SK-N-SH (cell line): ENCODE results near the gene NOP56. TPM values are rescaled to one million over a fixed set of nuclear protein-coding genes. Genes with fewer than 3 reads are reported as not detected.

Experiments used
- ELF1 ChIP-seq: IDR thresholded peaks from 2 replicates; pipeline ENCODE4 v1.4.0; 2012
- FOSL2 ChIP-seq: IDR thresholded peaks from 2 replicates; pipeline ENCODE4 v1.4.0; 2012; ENCODE audit warnings: low read depth, mild to moderate bottlenecking, moderate library complexity, borderline replicate concordance
- GABPA ChIP-seq: IDR thresholded peaks from 2 replicates; pipeline ENCODE4 v1.4.0; 2012; ENCODE audit warnings: low read depth, mild to moderate bottlenecking
- MAX ChIP-seq: IDR thresholded peaks from 2 replicates; pipeline ENCODE4 v1.4.0; 2012; ENCODE audit warnings: low read depth
- NFIC ChIP-seq: IDR thresholded peaks from 2 replicates; pipeline ENCODE4 v1.4.0; 2012; ENCODE audit warnings: borderline replicate concordance
- NRF1 ChIP-seq: IDR thresholded peaks from 2 replicates; pipeline ENCODE4 v1.6.1; 2012; ENCODE audit warnings: low read depth, mild to moderate bottlenecking, low read length
- POLR2AphosphoS5 ChIP-seq: IDR thresholded peaks from 2 replicates; pipeline ENCODE4 v1.6.1; 2012; ENCODE audit warnings: low read depth, low read length
- RCOR1 ChIP-seq: fragments of 150-350 bp; IDR thresholded peaks from 2 replicates; pipeline ENCODE4 v1.6.1; 2017; ENCODE audit warnings: antibody characterized with exemption, low read length
- RFX5 ChIP-seq: IDR thresholded peaks from 2 replicates; pipeline ENCODE4 v1.6.1; 2012; ENCODE audit warnings: mild to moderate bottlenecking, improper control_type of control experiment, low read length
- TCF12 ChIP-seq: IDR thresholded peaks from 2 replicates; pipeline ENCODE4 v1.4.0; 2012
- USF1 ChIP-seq: IDR thresholded peaks from 2 replicates; pipeline ENCODE4 v1.4.0; 2012; ENCODE audit warnings: low read depth, borderline replicate concordance
- USF2 ChIP-seq: fragments of 150-350 bp; IDR thresholded peaks from 2 replicates; pipeline ENCODE4 v1.6.1; 2017; ENCODE audit warnings: antibody characterized with exemption, low read length, low read depth, borderline replicate concordance
- polyA plus RNA-seq, 3 experiments: library from polyadenylated mRNA; depleted of rRNA; stranded (reverse); fragments of >200 nt; gene quantifications; 2 replicates each; pipeline ENCODE4 v1.2.3, GENCODE V29; 2012
- TF ChIP-seq, protein P1 (sequence below): fragments of 150-350 bp; IDR thresholded peaks from 2 replicates; pipeline ENCODE4 v1.6.1; 2016; ENCODE audit warnings: mild to moderate bottlenecking, low read depth, low read length
- TF ChIP-seq, protein P2 (sequence below): fragments of 200-600 bp; sonication (generic); IDR thresholded peaks from 2 replicates; pipeline ENCODE4 v1.6.1; 2017; ENCODE audit warnings: antibody characterized with exemption, mild to moderate bottlenecking, moderate library complexity
- TF ChIP-seq, protein P3 (sequence below): IDR thresholded peaks from 2 replicates; pipeline ENCODE4; 2012

Gene NOP56
- polyA plus RNA-seq, 1 of the 3 experiments (the other 2 are of a cell fraction), result 158 TPM

DNA sequence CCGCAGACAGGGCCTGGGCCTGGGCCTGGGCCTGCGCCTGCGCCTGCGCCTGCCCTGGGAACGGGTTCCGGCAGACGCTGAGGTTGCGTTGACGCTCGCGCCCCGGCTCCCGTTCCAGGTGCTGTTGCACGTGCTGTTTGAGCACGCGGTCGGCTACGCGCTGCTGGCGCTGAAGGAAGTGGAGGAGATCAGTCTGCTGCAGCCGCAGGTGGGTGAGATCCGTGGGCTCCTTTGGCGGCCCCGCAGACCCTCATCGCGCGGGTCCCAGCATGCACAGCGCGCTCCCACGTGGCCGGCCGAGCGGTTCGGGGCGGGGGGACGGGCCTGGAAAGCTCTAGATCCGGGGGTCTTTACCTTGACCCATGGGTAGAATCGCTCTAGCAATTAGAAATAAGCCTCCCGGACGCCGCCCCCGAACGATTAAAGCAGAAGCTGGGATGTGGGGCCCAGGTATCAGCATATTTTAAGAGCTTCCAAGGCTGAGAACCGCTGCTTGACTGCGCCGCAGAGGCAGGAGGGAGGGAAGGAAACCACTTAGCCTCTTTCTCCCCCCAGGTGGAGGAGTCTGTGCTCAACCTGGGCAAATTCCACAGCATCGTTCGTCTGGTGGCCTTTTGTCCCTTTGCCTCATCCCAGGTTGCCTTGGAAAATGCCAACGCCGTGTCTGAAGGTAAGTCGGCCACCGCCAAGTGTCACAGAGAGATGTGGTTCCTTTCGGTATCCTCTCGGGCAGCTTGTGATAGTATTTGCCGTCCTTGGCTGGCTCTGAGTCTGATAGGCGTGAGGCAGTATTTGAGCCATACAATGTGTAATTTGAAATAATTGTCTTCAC, 508 bp downstream of the NOP56 start (continued):
- no peak for TF ChIP-seq GABPA
- TF ChIP-seq RFX5, result no peak
- TF ChIP-seq USF1, result peak; percentile 88
- TF ChIP-seq, protein P1, sequence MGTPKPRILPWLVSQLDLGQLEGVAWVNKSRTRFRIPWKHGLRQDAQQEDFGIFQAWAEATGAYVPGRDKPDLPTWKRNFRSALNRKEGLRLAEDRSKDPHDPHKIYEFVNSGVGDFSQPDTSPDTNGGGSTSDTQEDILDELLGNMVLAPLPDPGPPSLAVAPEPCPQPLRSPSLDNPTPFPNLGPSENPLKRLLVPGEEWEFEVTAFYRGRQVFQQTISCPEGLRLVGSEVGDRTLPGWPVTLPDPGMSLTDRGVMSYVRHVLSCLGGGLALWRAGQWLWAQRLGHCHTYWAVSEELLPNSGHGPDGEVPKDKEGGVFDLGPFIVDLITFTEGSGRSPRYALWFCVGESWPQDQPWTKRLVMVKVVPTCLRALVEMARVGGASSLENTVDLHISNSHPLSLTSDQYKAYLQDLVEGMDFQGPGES, result no peak
- no peak for TF ChIP-seq RCOR1
- TF ChIP-seq FOSL2, result no peak
- TF ChIP-seq, protein P2, sequence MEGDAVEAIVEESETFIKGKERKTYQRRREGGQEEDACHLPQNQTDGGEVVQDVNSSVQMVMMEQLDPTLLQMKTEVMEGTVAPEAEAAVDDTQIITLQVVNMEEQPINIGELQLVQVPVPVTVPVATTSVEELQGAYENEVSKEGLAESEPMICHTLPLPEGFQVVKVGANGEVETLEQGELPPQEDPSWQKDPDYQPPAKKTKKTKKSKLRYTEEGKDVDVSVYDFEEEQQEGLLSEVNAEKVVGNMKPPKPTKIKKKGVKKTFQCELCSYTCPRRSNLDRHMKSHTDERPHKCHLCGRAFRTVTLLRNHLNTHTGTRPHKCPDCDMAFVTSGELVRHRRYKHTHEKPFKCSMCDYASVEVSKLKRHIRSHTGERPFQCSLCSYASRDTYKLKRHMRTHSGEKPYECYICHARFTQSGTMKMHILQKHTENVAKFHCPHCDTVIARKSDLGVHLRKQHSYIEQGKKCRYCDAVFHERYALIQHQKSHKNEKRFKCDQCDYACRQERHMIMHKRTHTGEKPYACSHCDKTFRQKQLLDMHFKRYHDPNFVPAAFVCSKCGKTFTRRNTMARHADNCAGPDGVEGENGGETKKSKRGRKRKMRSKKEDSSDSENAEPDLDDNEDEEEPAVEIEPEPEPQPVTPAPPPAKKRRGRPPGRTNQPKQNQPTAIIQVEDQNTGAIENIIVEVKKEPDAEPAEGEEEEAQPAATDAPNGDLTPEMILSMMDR, result no peak
- peak; percentile 95 for TF ChIP-seq MAX
- TF ChIP-seq NFIC, result no peak
- TF ChIP-seq NRF1, result no peak
- TF ChIP-seq TCF12, result no peak
- TF ChIP-seq, protein P3, sequence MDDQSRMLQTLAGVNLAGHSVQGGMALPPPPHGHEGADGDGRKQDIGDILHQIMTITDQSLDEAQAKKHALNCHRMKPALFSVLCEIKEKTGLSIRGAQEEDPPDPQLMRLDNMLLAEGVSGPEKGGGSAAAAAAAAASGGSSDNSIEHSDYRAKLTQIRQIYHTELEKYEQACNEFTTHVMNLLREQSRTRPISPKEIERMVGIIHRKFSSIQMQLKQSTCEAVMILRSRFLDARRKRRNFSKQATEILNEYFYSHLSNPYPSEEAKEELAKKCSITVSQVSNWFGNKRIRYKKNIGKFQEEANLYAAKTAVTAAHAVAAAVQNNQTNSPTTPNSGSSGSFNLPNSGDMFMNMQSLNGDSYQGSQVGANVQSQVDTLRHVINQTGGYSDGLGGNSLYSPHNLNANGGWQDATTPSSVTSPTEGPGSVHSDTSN, result no peak
- TF ChIP-seq USF2, result peak; percentile 28; the same call in 1 of the 2 replicates
- no peak for TF ChIP-seq ELF1
- no peak; the same call in 1 of the 2 replicates for TF ChIP-seq POLR2AphosphoS5
